GM21390 (cell line): ENCODE measurements around the gene NSMCE1.
"Not testable (repeated sequence)": the region's sequence is repeated elsewhere in the genome, so short reads cannot be mapped to it uniquely, and the experiment has no call there.

Source experiments
- ATAC-seq: cut with Tn5 transposase; IDR thresholded peaks from one replicate; pipeline ENCODE4 v1.9.1; 2021; ENCODE audit not compliant: unreplicated experiment

NSMCE1 gene

GRCh38 chr16:27272697-27273096 lies 4.1 kb upstream of the NSMCE1 start:
- ATAC-seq: not testable (repeated sequence)

GRCh38 chr16:27272076-27272475 lies 3.5 kb upstream of the NSMCE1 start:
- ATAC-seq: no peak

- no peak for ATAC-seq
Measured at GRCh38 chr16:27270349-27270748, 1.8 kb upstream of the NSMCE1 start.

GRCh38 chr16:27269300-27270150 lies 953 bp upstream of the NSMCE1 start:
- ATAC-seq: no peak

GRCh38 chr16:27267037-27267677 lies 1.4 kb downstream of the NSMCE1 start:
- no peak for ATAC-seq

GRCh38 chr16:27265982-27266381 lies 2.6 kb downstream of the NSMCE1 start:
- no peak for ATAC-seq

GRCh38 chr16:27264151-27264550 lies 4.4 kb downstream of the NSMCE1 start:
- no peak for ATAC-seq

GRCh38 chr16:27262904-27263423 lies 5.6 kb downstream of the NSMCE1 start:
- not testable (repeated sequence) for ATAC-seq

GRCh38 chr16:27259710-27260109 lies 8.9 kb downstream of the NSMCE1 start:
- no peak for ATAC-seq

GRCh38 chr16:27258241-27258734 lies 10.3 kb downstream of the NSMCE1 start:
- no peak for ATAC-seq

- no peak for ATAC-seq
Measured at GRCh38 chr16:27257271-27257670, 11.3 kb downstream of the NSMCE1 start.

- ATAC-seq: no peak
Measured at GRCh38 chr16:27256861-27257260, 11.7 kb downstream of the NSMCE1 start.

GRCh38 chr16:27254262-27254811 lies 14.2 kb downstream of the NSMCE1 start:
- peak; percentile 78 for ATAC-seq

GRCh38 chr16:27253526-27253930 lies 15.0 kb downstream of the NSMCE1 start:
- no peak for ATAC-seq

GRCh38 chr16:27252206-27252585 lies 16.4 kb downstream of the NSMCE1 start:
- no peak for ATAC-seq

- ATAC-seq: no peak
Measured at GRCh38 chr16:27251541-27252205, 16.9 kb downstream of the NSMCE1 start.

GRCh38 chr16:27248886-27249285 lies 19.7 kb downstream of the NSMCE1 start:
- not testable (repeated sequence) for ATAC-seq

GRCh38 chr16:27248036-27248435 lies 20.5 kb downstream of the NSMCE1 start:
- ATAC-seq: no peak

GRCh38 chr16:27247076-27247475 lies 21.5 kb downstream of the NSMCE1 start:
- ATAC-seq: not testable (repeated sequence)

- ATAC-seq: no peak
Measured at GRCh38 chr16:27246439-27246838, 22.1 kb downstream of the NSMCE1 start.
